Stomach (tissue), 4 donors: ENCODE measurements around the gene PERM1.

Experiments used
- CTCF ChIP-seq, 7 experiments: fragments of 450-650 bp in 4 of 7; fragments of 200-600 bp in 3 of 7; sonication (generic) in 3 of 7; IDR thresholded peaks; one replicate each; pipeline ENCODE4 v1.5.1; 2016 to 2019; ENCODE audit warnings: antibody characterized with exemption in 7 of 7, control low read depth in 2 of 7, mild to moderate bottlenecking in 1 of 7
- POLR2A ChIP-seq, 4 donors: fragments of 450-650 bp; IDR thresholded peaks; one replicate each; pipeline ENCODE4 v1.6.1; 2016; ENCODE audit warnings: antibody characterized with exemption in 4 of 4, control low read depth in 2 of 4, mild to moderate bottlenecking in 1 of 4, moderate library complexity in 1 of 4

- TF ChIP-seq CTCF (IDR thresholded peaks at IDR 0.05) (no peak), POLR2A (IDR thresholded peaks at IDR 0.05) (no peak)
Observed at GRCh38 chr1:942411-942821, 39.5 kb downstream of the PERM1 start.
